ENCODE measurements around the gene CPEB3. TPM values are rescaled to one million over a fixed set of nuclear protein-coding genes. Genes with fewer than 3 reads are reported as not detected.

The CPEB3 gene
- total RNA-seq, 4 donors from 2014 or later, result 4.1 to 6.6 (median 5.2) TPM

GRCh38 chr10:92241158-92241500, 49.7 kb downstream of the CPEB3 start:
- TF ChIP-seq, protein P1, sequence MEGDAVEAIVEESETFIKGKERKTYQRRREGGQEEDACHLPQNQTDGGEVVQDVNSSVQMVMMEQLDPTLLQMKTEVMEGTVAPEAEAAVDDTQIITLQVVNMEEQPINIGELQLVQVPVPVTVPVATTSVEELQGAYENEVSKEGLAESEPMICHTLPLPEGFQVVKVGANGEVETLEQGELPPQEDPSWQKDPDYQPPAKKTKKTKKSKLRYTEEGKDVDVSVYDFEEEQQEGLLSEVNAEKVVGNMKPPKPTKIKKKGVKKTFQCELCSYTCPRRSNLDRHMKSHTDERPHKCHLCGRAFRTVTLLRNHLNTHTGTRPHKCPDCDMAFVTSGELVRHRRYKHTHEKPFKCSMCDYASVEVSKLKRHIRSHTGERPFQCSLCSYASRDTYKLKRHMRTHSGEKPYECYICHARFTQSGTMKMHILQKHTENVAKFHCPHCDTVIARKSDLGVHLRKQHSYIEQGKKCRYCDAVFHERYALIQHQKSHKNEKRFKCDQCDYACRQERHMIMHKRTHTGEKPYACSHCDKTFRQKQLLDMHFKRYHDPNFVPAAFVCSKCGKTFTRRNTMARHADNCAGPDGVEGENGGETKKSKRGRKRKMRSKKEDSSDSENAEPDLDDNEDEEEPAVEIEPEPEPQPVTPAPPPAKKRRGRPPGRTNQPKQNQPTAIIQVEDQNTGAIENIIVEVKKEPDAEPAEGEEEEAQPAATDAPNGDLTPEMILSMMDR (IDR thresholded peaks at IDR 0.05; ENCODE audit: low read depth), result no peak

- TF ChIP-seq, protein P1 (IDR thresholded peaks at IDR 0.05; ENCODE audit: low read depth), result no peak
These were observed 50.4 kb downstream of the CPEB3 start for GRCh38 chr10:92240289-92241157.

GRCh38 chr10:92239600-92240288, 51.1 kb downstream of the CPEB3 start:
- TF ChIP-seq, protein P1 (IDR thresholded peaks at IDR 0.05; ENCODE audit: low read depth), result no peak

DNA sequence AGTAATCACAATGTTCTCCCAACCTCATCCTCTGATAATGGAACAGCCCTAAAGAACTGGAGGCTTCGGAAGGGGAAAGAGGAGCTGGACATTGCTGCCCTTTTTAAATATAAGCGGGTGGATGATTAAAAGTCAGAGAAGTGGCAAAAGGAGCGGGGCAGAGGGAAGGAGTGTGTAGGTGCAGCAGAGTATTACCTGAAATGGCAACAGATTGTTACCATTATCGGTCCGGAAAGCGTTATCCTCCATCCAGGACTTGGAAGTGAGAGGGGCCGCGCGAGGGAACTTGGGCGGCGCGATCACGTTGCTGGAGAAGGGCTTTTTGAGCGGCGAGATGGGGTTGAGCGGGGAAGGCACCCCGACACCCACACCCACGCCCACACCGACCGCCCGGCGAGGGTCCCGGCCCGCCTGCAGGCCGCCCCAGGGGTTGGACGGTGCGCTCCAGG, 51.7 kb downstream of the CPEB3 start:
- TF ChIP-seq, protein P1 (IDR thresholded peaks at IDR 0.05; ENCODE audit: low read depth), result no peak

GRCh38 chr10:92238586-92239098, 52.2 kb downstream of the CPEB3 start:
- TF ChIP-seq, protein P1 (IDR thresholded peaks at IDR 0.05; ENCODE audit: low read depth), result no peak

DNA sequence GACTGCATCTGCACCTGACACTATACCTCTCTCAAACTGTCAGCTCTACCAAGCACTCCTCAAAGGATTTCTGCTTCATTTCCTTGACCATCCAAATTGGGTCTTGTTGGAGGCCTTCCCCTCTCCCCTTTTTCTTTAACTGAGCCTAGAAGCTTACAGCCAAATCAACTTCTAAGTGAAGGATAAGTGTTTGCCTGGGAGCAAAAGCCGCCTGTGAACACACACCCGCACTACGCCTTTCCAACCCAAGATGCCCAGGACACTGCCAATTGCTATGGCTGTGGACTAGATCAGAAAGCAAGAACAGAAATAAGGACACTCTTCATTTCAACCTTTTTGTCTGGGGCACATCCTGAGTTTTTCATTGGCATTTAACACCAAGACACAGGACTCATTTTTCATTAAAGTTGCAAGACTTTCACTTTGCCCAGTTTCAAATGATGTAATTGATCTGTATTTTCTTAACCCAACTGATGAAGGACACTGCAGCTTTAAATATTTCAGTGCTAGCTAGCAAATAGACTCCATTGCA, 52.8 kb downstream of the CPEB3 start:
- TF ChIP-seq, protein P1 (IDR thresholded peaks at IDR 0.05; ENCODE audit: low read depth), result no peak

DNA sequence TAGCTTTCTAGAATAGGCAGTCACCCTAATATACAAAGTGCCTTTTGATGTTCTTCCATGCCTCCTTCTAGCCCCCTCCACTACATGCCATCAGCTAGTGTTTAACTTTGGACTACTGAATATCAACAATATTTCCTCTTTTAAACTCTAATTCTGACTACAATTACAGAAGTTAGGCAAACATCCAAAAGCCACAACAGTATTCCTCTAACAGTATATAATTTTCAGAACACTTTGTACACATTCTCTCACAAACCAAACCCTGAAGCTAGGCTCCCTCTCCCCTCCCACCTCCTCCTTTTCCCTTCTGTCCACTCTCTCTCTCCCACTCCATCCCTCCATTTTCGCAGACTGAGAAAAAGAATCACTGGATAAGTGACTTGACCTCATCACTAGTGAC, 59.7 kb downstream of the CPEB3 start:
- TF ChIP-seq, protein P1 (IDR thresholded peaks at IDR 0.05; ENCODE audit: low read depth), result no peak
